A204.1 (cell line): Measurements from ENCODE around the gene NLN.
"Not testable (repeated sequence)": the region's sequence is repeated elsewhere in the genome, so short reads cannot be mapped to it uniquely, and the experiment has no call there.

Experiments
- FAIRE-seq: peaks from 2 replicates; lab custom pipeline; 2012; peaks lifted over from hg19 to GRCh38; lab: Jason Lieb, UNC

Gene NLN

DNA sequence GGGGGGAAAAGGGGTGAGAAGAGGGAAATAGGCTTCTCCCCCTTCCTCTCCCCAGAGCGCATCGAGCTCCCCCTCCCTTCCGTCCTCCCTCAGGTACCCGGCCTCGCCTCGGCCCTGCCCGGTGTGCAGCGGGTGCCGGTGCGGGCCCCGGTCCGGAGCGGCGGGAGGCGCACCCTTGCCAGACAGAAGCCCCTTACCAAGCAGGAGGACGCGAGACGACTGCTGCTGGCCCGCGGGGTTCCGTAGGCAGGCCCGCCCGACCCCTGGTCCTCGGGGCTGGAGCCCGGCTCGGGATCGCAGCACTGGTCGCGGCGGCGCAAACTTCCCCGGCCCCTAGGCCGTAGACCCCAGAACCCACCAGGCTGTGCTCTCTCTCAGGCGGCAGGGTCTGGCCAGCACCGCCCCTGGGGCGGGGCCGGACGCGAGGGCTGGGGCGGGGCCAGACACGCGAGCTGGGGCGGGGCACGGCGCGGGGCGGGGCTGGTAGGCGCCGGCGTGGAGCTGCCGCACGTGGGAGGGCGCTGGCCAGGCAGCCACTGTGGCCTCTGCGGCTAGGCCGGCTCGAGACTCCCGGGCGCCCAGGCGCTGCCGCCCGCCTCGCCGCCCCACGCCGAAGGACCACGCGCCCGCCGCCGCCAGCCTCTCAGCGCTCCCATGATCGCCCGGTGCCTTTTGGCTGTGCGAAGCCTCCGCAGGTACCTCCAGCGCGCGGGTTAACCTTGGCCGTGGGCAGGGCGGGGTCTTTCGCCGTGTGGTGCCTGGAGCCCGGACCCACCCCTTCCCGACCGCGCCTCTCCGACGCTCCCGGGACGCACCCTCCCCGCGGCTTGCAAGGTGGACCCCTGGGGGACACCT lies at the start of gene NLN, which contains the start of gene SGTB:
Gene NLN, plus strand, starts transcription at position 486 of the 855 bp plus-strand sequence. Its CDS starts 169 bp downstream, at position 655.
Gene SGTB, minus strand, starts transcription at position 390 of the 855 bp plus-strand sequence. CDS start 1,302 bp downstream, outside the sequence.
- no peak for FAIRE-seq

DNA sequence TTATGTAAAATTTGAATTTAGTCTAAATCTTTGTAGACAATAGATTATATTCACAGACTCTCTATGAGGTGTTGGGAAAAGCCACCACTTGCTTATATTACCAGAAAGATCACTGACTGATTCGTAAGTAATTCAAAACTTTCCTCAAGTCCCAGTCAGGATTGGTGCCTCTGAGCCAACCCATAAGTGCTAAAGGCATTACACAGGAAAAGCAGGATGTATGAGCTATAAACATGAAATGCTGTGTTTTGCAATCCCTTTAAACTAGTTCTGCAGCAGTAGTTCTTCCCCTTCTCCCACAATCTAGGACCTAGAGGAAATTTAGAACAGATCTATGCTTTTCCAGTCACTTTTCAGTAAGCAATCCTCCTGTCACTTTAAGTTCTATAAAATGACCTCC lies 49.2 kb upstream of the NLN start:
- no peak for FAIRE-seq

DNA sequence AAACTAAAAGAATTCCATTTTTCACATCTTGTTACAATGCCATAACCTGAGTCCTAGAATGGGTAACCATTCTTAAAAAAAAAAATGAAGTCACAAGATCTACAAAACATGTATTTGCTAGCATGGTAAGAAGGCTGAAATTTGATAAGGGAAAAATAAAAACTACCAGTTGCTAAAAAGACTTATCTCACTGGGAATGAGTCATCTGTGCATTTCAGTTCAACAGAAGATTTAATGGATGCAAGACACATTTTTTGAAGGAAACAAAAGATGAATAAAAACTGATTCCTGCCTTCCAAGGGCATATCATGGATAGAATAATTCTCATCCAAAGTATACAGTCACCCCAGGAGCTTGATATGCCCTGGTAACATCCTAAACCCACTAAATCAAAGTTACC lies 47.3 kb upstream of the NLN start:
- no peak for FAIRE-seq

DNA sequence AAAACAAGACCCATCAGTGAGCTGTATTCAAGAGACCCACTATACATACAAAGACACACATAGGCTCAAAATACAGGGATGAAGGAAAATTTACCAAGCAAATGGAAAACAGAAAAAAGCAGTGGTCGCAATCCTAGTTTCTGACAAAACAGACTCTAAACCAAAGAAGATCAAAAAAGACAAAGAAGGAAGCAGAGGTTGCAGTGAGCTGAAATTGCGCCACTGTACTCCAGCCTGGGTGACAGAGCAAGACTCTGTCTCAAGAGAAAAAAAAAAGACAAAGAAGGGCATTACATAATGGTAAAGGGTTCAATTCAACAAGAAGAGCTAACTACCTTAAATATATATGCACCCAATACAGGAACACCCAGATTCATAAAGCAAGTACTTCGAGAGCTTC lies 45.9 kb upstream of the NLN start:
- FAIRE-seq: not testable (repeated sequence)

DNA sequence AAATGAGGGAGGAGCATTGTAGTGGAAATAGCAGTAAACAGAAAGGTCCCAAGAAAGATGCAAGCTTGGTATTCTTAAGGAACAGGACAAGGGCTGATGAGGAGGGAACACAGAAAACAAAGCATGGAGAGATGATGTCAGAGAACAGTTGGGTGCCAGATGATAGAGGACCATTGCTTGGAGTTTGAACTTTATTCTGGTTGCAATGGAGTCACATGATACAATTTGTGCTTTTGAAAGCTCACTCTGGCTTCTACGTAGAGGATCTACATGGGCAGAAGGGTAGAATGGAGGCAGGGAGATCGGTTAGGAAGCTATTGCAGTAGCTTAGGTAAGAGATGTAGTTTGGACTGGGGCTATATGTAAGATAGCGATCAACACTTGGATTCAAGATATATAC lies 39.9 kb upstream of the NLN start:
- FAIRE-seq: no peak

DNA sequence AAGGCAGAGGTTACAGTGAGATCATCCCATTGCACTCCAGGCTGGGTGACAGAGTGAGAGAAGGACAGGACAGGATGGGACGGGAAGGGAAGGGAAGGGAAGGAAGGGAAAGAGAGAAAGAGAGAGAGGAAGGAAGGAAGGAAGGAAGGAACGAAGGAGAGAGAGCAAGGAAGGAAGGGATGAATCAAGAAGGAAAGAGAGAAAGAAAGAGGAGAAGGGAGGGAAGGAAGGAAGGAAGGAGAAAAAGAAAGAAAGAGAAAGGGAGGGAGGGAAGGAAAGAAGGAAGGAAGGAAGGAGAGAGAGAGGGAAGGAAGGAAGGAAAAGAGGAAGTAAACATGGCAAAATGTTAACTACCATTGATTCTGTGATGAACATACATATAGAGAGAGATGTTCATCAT lies 28.9 kb upstream of the NLN start:
- no peak for FAIRE-seq

DNA sequence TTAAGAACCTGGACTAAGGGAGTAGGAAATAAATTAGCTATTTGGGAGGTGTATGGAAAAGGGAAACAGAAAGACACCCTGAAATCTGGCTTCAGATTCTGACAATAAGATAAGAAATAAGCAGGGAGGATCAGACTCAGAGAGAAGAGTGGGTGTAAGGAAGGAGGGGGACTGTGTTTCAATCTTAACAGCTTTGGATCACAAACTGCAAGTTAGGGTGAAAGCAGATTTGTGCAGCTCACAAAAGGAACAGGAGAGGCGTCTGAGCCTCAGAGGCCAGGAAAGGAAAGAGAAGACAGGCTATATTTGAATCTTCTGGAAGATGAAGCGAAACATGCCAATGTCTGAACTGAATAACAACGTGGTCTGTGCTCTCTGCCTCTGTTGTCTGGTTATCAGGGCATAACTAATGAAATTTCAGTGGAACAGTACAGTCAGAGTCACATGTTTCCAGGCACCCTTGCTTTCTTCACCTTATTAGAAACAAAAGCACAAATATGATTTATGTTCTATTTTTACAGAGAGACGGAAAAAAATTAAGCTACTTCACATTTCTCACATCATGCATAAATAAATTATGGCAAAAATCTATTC lies 26.7 kb upstream of the NLN start:
- FAIRE-seq: no peak

DNA sequence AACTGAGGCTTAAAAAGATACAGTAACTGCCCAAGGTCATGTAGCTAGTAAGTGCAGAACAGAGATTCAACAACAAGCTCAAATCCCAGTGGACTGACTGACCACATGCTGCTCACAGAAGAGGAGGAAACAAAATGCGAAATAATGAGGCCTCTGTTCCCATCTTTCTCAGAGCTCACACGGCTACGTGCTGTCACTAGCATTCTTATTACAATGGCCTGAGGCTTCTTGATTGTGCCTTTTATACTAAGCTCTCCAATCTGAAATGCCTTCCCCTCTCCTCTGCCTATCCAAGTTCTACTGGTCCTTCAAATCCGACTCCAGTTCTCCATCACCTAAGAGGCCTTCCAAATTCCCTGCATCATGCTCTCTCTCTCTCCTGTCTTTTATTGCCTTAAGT lies 26.1 kb upstream of the NLN start:
- FAIRE-seq: no peak

DNA sequence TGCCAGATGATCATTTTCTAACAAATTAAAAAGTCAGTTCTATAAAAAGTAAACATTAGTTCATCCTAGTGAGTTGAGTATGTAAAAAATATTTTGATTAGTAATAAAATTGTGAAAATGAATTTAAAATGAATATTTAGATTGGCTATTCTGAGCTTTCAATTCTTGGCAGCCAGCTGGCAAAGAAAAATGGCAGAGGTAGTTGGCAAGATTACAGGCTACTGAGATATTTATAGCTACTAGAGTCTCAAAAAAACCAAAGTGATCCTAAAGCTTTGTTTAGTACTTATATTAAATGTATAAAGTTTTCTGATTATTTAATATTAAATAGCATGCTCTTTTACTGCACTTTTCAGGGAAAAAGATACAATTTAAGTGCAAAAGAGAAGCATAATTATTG lies 25.1 kb upstream of the NLN start:
- no peak for FAIRE-seq

DNA sequence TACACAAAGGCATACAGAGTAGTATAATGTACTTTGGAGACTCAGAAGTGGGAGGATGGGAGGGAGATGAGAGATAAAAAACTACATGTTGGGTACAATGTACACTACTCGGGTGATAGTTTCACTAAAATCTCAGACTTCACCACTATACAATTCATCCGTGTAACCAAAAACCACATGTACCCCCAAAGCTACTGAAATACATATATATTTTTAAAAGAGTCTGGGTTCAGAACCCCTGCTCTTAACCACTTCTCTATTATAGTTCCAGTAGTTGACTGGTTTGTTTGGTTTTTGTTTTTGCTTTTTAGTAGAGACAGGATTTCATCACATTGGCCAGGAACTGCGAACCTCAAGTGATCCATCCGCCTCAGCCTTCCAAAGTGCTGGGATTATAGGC lies 22.7 kb upstream of the NLN start:
- no peak for FAIRE-seq

DNA sequence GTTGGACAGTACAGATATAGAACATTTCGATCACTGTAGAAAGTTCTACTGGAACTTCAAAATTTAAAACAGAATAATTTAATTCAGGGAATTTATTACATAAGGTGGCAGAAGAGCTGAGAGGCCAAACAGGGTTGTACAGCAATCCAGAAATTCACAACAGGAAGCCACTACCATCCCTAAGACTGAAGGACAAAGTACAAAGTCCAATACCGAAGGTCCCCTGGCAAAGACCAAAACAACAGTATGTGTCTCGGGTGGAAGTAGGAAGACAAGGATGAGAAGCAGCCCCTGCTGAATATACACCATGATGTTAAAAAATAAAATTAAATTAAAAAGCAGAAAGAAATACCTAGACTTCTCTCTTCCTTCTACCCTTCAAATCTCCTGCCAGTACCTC lies 20.0 kb upstream of the NLN start:
- no peak for FAIRE-seq

DNA sequence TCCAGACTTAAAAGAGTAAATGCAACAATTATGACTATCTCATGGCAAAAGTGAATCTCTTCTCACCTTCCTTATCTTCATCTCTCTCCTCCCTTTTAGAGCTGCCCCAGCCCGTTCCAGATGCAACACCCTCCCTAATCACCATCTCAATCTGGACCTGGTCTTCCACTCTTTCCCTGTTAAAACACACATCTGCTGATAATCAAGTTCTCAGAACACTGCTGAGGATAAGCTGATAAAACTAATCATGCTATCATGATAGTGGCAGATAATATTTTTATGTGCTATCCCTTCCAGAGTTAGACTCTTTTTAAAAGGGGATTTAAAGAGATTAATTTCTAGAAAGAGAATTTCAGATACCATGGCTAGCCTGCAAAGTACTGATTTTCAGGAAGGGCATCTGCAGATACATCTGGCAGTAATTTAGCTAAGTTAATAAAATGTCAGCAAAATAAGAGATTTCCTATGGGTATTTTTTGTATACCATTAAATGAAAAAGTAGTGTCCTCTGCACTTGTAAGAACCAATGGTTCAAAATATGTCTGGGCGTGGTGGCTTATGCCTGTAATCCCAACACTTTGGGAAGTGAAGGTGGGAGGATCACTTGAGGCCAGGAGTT lies 17.3 kb upstream of the NLN start:
- FAIRE-seq: no peak

DNA sequence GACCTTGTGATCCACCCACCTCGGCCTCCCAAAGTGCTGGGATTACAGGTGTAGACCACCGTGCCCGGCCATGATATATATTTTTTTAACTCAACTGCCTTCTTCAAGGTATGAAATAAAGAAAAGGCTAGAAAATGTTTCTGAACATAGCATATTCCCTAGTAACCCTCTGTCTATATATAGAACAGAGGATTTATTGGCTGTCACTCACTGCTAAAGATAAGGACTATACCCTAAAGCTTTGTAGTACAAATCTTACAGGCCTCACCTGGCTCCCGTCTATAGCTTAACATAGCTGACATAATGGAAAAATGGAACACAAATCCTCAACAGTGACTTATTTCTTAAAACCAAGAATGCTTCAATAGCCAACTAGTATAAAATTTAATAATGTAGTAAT lies 14.3 kb upstream of the NLN start:
- FAIRE-seq: no peak

DNA sequence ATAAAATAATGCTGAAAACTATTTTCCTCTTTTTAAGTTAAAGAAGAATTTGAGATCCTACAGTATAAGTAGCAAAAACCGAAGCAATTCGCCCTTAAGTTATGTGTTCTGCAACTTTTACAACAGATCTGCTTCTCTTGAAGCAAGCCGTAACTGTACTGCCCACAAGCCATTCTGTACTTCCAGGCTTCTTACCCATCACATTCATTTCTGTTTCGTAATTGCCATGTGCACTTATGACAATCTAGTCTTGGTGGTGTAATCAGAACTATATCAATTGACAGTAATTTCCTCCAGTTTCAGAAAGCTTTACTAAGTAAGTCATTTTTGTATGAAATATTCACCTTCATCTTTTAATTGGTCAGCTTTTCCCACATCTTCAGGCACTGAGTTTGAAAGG lies 13.9 kb upstream of the NLN start:
- FAIRE-seq: no peak

DNA sequence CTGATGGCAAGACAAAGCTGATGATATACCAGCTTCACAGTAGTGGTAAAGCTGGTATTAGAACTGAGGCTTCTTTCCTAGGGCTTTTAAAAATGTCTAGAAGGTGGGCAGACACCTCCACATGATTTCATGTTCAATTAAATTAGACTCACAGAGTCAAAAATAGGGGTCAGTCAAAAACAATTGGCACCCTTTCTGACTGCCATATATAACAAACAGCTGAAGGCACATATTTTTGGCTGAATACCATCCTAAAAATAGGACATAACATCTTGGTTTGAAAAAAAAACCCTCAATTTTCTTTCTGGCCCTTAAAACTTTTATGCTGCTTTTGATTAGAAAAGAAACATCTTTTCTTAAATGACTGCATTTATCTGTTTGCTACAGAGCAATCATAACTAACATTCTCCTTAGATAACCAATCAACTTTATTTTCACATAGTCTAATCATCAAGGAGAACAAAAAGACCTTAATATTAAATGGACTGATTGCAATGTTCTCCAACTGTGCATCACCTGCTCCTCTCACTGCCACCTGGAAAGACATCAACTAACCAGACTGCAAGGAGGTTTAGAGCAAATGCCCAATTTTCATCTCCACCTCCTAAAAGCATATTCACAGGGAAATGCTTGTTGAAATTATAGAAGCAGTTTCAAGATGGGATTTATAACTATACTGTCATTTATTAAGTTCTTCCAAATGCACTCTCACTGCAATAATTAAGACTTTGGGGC lies 3.3 kb upstream of the NLN start:
- FAIRE-seq: no peak

DNA sequence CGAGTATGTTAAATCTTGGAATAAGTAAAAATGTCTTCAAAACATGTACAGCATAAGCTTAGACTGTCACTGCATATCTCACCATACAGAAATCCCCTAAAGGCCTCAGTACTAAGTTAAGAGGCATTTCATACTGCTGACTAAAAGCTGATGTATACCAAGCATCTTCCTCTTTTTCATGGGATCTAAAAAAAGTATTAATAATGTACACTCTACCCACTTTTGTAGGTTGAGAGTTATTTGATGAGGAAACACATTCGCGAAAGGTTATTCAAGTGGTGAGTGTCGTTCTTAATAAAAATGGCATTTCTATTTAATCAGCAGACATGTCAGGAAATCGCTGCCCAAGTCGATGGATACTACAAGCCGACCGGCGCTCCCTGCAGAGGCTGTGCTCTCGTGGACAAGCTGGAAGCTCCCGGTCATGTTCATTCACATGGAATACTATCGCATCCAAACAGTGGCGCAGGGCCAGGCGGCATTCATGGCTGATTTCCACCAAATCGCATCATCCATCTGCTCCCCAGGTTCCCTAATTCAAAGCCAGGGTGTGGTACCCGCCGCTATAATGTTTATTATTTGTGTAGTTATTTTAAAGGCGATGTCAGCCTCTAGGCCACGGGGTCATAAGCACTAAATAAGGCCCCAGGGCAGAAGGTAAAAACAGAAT lies 820 bp upstream of the NLN start:
- no peak for FAIRE-seq

DNA sequence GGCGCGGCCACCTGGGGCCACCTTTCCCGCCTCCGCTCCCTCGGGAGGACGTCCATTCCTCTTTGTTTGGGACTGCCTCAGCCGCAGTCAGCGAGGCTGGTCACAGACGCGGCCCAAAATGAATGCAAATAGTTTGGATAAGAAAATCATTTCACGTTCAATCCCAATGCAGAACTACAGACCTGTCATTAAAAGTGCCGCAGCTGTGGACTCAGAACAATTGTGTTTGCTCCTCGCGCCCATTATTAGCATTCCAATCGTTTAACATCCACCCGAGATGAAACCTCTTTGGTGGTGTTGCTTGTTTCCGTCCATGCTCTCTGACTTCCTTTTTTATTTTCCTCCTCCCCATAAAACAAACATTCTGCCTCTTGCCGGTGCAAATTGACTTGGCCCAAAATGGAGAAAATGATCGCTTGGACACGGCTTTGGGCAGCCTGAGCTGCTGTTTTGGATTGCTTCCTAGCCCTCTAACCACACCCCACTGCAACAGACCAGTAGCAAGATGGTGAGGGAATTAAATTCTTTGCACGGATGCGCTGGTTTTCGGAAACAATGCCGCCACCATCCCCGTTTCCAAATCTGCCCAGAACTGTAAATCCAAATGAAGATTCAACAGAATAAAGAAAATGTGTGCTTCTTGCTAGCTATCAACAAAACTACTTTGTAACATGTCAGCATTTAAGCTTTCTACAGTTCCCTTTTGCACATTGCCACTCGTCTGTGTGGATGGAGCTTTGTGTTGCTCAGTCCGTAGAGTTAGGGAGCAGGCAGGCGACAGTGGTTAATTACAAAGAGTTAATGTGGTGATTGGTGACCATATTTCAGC lies 784 bp downstream of the NLN start:
- FAIRE-seq: no peak

DNA sequence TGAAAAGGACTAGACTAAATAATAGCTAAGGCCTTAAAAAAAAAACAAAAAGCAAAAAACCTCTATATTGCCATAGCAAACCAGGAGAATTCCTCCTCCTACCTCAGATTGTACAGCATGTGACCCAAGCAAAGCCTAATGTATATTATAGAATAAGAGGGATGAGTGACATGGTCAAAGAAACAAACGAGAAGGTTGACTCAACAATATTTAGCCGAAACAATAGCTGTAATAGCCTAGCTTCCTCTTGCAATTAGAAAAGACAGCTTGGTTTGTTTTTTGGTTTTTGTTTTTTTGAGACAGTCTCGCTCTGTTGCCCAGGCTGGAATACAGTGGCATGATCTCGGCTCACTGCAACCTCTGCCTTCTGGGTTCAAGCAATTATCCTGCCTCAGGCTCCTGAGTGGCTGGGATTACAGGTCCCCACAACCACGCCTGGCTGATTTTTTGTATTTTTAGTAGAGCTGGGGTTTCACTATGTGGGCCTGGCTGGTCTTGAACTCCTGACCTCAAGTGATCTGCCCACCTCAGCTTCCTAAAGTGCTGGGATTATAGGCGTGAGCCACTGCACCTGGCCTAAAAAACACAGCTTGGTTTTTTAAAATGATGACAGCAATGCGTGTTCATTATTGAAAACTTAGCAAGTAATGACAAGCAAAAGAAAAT lies 5.6 kb downstream of the NLN start:
- no peak for FAIRE-seq

DNA sequence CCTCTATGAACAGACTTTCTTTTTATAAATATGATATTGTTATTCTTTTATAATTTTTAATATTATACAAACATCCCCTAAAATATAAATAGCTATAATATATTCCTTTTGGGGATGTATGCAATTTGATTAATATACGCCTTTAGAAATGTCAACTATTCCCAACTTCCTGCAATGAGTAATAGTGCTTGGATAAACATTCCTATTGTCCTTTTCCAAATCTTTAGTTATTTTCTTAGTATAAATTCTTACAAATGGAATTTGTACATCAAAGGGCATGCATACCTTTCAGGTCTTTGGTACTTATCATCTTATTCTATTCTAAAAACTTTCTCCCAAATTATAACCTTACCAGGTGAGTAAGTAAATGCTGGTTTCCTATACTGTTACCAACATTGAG lies 6.2 kb downstream of the NLN start:
- FAIRE-seq: no peak

DNA sequence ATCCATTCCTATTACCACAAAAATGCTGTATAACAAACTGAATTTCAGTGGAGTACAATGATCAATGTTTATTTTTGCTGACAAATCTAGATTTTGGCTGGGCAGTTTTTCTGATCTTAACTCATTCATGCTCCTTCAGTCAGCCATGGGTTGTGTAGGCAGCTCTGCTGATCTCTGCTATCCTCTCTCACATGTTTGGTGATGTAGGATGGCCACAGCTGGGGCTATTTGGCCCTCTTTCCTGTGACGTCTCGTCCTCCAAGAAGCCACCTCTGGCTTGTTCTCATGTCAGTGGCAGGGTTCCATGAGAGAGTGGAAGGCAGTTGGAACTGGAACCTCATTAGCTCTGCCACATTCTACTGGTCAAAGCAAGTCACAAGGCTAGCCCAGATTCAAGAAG lies 8.9 kb downstream of the NLN start:
- FAIRE-seq: no peak

DNA sequence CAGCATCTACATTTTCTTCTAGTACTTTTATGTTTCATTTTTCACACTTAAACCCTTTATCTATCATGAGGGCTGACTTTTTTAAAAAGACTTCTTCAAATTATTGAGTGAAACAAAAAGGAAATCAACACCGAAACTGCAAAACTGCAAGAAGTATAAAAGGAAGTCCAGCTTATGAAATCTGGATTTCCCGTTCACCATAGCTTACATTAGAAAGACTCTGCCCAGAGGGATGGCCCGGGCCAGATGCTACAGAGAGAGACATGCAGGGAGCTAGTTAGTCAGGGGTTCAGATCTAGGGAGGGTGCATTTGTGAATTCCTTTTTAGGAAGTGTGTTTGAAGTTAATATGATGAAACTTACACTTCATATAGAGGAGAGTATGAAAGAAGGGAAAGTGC lies 10.0 kb downstream of the NLN start:
- FAIRE-seq: not testable (repeated sequence)
